Measurements from ENCODE around the gene IL17RA.

IL17RA gene

DNA sequence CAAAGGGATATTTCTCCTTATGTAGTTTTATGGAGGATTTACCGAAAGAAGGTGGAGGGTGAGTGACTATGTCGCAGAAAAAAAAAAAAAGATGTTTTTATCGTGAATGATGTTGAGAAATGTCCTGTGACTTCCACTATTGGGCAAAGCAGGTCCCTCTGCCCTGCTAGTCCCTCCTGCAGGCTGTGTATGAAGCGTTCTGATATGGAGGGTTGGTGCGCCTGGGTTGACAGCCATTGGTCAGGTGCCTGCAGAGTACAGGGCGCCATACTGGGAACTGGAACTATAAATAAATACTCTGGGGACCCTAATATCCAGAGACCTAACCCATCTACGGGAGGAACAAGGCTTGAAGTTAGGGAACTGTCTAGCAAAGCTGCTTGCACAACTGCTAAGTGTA is 1.5 kb downstream of the IL17RA start:
- CTCF ChIA-PET, result interaction anchor here (2.6 kb wide), 1 partner anchor 9 kb away, joined by 8 read pairs; no protein-coding TSS in a partner anchor
- Histone ChIP-seq H3K36me3 (ENCODE audit: control insufficient read depth in 2 of 2, insufficient read depth in 1 of 2, low read length in 2 of 2) (no peaks in the 10 kb centered on the region), H3K4me3 (ENCODE audit: low read depth, low read length) (no peak overlapping the region), H3K4me1 (ENCODE audit: control insufficient read depth, insufficient read depth, low read length) (no peaks in the 10 kb centered on the region; the same call in 1 of the 2 replicates), H3K27ac (ENCODE audit: extremely low read depth, low read depth, low read length) (no peak overlapping the region), H3K9me3 (ENCODE audit: control insufficient read depth, insufficient read depth, low read depth, low read length) (no peaks in the 10 kb centered on the region)
- POLR2A ChIA-PET, result interaction anchor here (0.8 kb wide), 1 partner anchor 85 kb away, joined by 3 read pairs; no protein-coding TSS in a partner anchor
- TF ChIP-seq ZNF561 (tag by site-specific recombination; IDR thresholded peaks at IDR 0.05; ENCODE audit: borderline replicate concordance) (no peak), ZNF792 (tag by site-specific recombination; IDR thresholded peaks at IDR 0.05) (no peak), ZNF350 (tag by site-specific recombination; IDR thresholded peaks at IDR 0.05) (no peak), EGR2 (tag by site-specific recombination; IDR thresholded peaks at IDR 0.05; ENCODE audit: low read depth) (no peak), YY2 (tag by site-specific recombination; IDR thresholded peaks at IDR 0.05) (no peak), ZNF654 (tag by site-specific recombination; IDR thresholded peaks at IDR 0.05; ENCODE audit: low read depth) (no peak), HOXD13 (CRISPR knock-in tag; IDR thresholded peaks at IDR 0.05; ENCODE audit: borderline replicate concordance) (no peak), ZNF747 (tag by site-specific recombination; IDR thresholded peaks at IDR 0.05) (no peak), ZNF777 (tag by site-specific recombination; IDR thresholded peaks at IDR 0.05; ENCODE audit: borderline replicate concordance) (no peak), ZNF521 (tag by site-specific recombination; IDR thresholded peaks at IDR 0.05) (no peak), OSR2 (tag by site-specific recombination; IDR thresholded peaks at IDR 0.05) (no peak)
- TF ChIP-seq, protein P1, sequence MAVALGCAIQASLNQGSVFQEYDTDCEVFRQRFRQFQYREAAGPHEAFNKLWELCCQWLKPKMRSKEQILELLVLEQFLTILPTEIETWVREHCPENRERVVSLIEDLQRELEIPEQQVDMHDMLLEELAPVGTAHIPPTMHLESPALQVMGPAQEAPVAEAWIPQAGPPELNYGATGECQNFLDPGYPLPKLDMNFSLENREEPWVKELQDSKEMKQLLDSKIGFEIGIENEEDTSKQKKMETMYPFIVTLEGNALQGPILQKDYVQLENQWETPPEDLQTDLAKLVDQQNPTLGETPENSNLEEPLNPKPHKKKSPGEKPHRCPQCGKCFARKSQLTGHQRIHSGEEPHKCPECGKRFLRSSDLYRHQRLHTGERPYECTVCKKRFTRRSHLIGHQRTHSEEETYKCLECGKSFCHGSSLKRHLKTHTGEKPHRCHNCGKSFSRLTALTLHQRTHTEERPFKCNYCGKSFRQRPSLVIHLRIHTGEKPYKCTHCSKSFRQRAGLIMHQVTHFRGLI (tag by site-specific recombination; IDR thresholded peaks at IDR 0.05), result no peak
- TF ChIP-seq, protein P2, sequence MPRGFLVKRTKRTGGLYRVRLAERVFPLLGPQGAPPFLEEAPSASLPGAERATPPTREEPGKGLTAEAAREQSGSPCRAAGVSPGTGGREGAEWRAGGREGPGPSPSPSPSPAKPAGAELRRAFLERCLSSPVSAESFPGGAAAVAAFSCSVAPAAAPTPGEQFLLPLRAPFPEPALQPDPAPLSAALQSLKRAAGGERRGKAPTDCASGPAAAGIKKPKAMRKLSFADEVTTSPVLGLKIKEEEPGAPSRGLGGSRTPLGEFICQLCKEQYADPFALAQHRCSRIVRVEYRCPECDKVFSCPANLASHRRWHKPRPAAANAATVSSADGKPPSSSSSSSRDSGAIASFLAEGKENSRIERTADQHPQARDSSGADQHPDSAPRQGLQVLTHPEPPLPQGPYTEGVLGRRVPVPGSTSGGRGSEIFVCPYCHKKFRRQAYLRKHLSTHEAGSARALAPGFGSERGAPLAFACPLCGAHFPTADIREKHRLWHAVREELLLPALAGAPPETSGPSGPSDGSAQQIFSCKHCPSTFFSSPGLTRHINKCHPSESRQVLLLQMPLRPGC (tag by site-specific recombination; IDR thresholded peaks at IDR 0.05), result no peak

DNA sequence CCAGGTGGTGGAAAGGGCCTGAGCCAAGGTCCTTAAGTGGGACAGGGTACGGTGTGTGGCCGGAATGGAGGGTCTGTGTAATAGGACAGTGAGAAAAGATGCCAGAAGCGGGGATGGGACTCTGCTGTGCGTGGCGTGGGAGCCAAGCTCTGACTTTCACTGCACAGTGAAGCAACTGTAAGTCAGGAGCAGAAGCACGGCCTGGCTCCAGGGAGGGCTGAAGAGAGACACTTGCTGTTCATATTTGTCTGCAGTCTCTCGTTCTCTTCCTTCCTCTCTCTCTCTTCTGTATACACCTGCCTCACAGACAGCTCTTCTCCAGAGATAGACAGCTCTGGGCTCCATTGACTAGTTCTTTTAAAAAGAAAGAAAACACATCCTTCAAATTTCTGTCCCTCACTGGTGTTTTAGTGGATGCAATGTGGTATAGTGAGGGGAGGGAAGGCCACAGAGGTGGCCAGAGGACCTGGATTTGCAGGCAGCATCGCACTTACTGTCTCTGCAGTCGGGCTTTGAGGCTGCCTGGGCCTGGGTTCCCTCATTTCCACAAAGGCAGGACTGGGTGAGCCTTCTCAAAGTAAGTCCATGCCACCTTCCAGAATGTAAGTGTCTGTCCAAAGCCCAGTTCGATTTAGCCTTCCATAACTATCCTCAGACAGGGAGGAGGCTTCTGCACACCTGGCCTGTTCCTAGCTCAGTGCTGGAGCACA is 2.1 kb downstream of the IL17RA start:
- Histone ChIP-seq H3K36me3 (ENCODE audit: control insufficient read depth in 2 of 2, insufficient read depth in 1 of 2, low read length in 2 of 2) (no peaks in the 10 kb centered on the region), H3K27ac (ENCODE audit: extremely low read depth, low read depth, low read length) (no peak overlapping the region), H3K9me3 (ENCODE audit: control insufficient read depth, insufficient read depth, low read depth, low read length) (no peaks in the 10 kb centered on the region), H3K4me3 (ENCODE audit: low read depth, low read length) (no peak overlapping the region), H3K4me1 (ENCODE audit: control insufficient read depth, insufficient read depth, low read length) (no peaks in the 10 kb centered on the region; the same call in 1 of the 2 replicates)
- no peak for TF ChIP-seq TRIM28 (IDR thresholded peaks at IDR 0.05; ENCODE audit: borderline replicate concordance, low read length)
- TF ChIP-seq ZNF157 (tag by site-specific recombination; IDR thresholded peaks at IDR 0.05), result no peak
- no peak for TF ChIP-seq EGR2 (tag by site-specific recombination; IDR thresholded peaks at IDR 0.05; ENCODE audit: low read depth)
- no peak for TF ChIP-seq ZBTB8A (tag by site-specific recombination; IDR thresholded peaks at IDR 0.05)
- TF ChIP-seq, protein P3, sequence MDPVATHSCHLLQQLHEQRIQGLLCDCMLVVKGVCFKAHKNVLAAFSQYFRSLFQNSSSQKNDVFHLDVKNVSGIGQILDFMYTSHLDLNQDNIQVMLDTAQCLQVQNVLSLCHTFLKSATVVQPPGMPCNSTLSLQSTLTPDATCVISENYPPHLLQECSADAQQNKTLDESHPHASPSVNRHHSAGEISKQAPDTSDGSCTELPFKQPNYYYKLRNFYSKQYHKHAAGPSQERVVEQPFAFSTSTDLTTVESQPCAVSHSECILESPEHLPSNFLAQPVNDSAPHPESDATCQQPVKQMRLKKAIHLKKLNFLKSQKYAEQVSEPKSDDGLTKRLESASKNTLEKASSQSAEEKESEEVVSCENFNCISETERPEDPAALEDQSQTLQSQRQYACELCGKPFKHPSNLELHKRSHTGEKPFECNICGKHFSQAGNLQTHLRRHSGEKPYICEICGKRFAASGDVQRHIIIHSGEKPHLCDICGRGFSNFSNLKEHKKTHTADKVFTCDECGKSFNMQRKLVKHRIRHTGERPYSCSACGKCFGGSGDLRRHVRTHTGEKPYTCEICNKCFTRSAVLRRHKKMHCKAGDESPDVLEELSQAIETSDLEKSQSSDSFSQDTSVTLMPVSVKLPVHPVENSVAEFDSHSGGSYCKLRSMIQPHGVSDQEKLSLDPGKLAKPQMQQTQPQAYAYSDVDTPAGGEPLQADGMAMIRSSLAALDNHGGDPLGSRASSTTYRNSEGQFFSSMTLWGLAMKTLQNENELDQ (tag by site-specific recombination; IDR thresholded peaks at IDR 0.05; ENCODE audit: low read depth), result no peak
- no peak for TF ChIP-seq SCRT1 (tag by site-specific recombination; IDR thresholded peaks at IDR 0.05; ENCODE audit: borderline replicate concordance)
- TF ChIP-seq ZFHX2 (tag by site-specific recombination; conservative IDR thresholded peaks at IDR 0.05), result no peak
- no peak for TF ChIP-seq IKZF3 (tag by site-specific recombination; IDR thresholded peaks at IDR 0.05)
- TF ChIP-seq, protein P4, sequence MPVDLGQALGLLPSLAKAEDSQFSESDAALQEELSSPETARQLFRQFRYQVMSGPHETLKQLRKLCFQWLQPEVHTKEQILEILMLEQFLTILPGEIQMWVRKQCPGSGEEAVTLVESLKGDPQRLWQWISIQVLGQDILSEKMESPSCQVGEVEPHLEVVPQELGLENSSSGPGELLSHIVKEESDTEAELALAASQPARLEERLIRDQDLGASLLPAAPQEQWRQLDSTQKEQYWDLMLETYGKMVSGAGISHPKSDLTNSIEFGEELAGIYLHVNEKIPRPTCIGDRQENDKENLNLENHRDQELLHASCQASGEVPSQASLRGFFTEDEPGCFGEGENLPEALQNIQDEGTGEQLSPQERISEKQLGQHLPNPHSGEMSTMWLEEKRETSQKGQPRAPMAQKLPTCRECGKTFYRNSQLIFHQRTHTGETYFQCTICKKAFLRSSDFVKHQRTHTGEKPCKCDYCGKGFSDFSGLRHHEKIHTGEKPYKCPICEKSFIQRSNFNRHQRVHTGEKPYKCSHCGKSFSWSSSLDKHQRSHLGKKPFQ (tag by site-specific recombination; IDR thresholded peaks at IDR 0.05), result no peak
- no peak for TF ChIP-seq ZBTB1 (tag by site-specific recombination; IDR thresholded peaks at IDR 0.05)
- CTCF ChIA-PET, result interaction anchor here (0.7 to 2.6 kb wide), 4 partner anchors 9 to 519 kb away, joined by 3 to 8 read pairs (median 4); no protein-coding TSS in a partner anchor
- POLR2A ChIA-PET, result no interaction called here
